ENCODE data around the gene CWC27.

CWC27 gene

DNA sequence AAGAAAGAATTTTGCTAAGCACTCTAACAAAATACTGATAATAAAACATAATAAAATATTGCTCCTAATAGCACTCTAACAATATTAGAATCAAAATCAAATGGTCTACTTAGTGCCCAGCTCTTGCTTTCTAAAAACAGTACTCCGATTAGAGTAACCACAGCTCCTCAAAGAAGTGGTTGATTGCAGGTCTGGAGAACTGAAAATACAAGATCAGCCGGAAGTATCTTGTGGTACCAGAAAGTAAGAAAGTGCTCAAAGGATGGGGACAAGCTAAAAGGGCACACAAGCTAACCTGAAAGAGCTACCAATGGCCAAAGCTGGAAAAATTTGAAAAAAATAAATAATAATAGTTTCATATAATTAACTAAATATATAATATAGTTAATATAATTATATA is 119.2 kb downstream of the CWC27 start:
- H3F3A ChIP-seq (ENCODE audit: low read depth) = no peaks in the 10 kb centered on the region
- H3K9ac ChIP-seq (ENCODE audit: low read depth, low read length, poor library complexity, severe bottlenecking) = no peak overlapping the region
- H4K20me1 ChIP-seq (ENCODE audit: insufficient read depth, low read length, poor library complexity, severe bottlenecking) = no peaks in the 10 kb centered on the region
- no peaks in the 10 kb centered on the region for H3K9me3 ChIP-seq (ENCODE audit: insufficient read depth, low read depth, low read length)
- TF ChIP-seq CTCF (conservative IDR thresholded peaks at IDR 0.05; ENCODE audit: low read length) = no peak
- no peak for TF ChIP-seq EZH2phosphoT487 (IDR thresholded peaks at IDR 0.05; ENCODE audit: borderline replicate concordance)
- no peaks in the 10 kb centered on the region for H3K79me2 ChIP-seq (ENCODE audit: insufficient read depth, low read length)
- H3K4me1 ChIP-seq (ENCODE audit: insufficient read depth, low read length, poor library complexity, severe bottlenecking) = no peaks in the 10 kb centered on the region
- no peaks in the 10 kb centered on the region for H3K36me3 ChIP-seq (ENCODE audit: insufficient read depth, low read length)
- 0 out of 2 replicates have a peak, but pooled peaks cover 3% of the 10 kb centered on the region for H3K9me2 ChIP-seq (replicated peaks; ENCODE audit: low read depth, low read length)
- H3K4me3 ChIP-seq (ENCODE audit: low read length, poor library complexity, severe bottlenecking) = no peak overlapping the region
- no peak overlapping the region for H3K4me2 ChIP-seq (ENCODE audit: low read depth, low read length, poor library complexity, severe bottlenecking)
- no peak overlapping the region for H2AFZ ChIP-seq (ENCODE audit: low read length)
- no peaks in the 10 kb centered on the region for H3K27me3 ChIP-seq (ENCODE audit: insufficient read depth, low read length, poor library complexity, severe bottlenecking)

GRCh38 chr5:64895748-64896147 is 127.0 kb downstream of the CWC27 start:
- no peak overlapping the region for H2AFZ ChIP-seq (ENCODE audit: low read length)
- no peaks in the 10 kb centered on the region for H3K9me2 ChIP-seq (replicated peaks; ENCODE audit: low read depth, low read length)
- no peaks in the 10 kb centered on the region for H3K79me2 ChIP-seq (ENCODE audit: insufficient read depth, low read length)
- H3F3A ChIP-seq (ENCODE audit: low read depth) = no peaks in the 10 kb centered on the region
- H3K27me3 ChIP-seq (ENCODE audit: insufficient read depth, low read length, poor library complexity, severe bottlenecking) = no peaks in the 10 kb centered on the region
- no peaks in the 10 kb centered on the region for H3K9me3 ChIP-seq (ENCODE audit: insufficient read depth, low read depth, low read length)
- no peak for TF ChIP-seq CTCF (conservative IDR thresholded peaks at IDR 0.05; ENCODE audit: low read length)
- H3K9ac ChIP-seq (ENCODE audit: low read depth, low read length, poor library complexity, severe bottlenecking) = no peak overlapping the region
- H3K4me1 ChIP-seq (ENCODE audit: insufficient read depth, low read length, poor library complexity, severe bottlenecking) = no peaks in the 10 kb centered on the region
- no peak overlapping the region for H3K4me3 ChIP-seq (ENCODE audit: low read length, poor library complexity, severe bottlenecking)
- no peak overlapping the region for H3K4me2 ChIP-seq (ENCODE audit: low read depth, low read length, poor library complexity, severe bottlenecking)
- no peaks in the 10 kb centered on the region for H3K36me3 ChIP-seq (ENCODE audit: insufficient read depth, low read length)
- no peaks in the 10 kb centered on the region for H4K20me1 ChIP-seq (ENCODE audit: insufficient read depth, low read length, poor library complexity, severe bottlenecking)

GRCh38 chr5:64899838-64900237 is 131.1 kb downstream of the CWC27 start:
- Histone ChIP-seq H2AFZ (ENCODE audit: low read length) (no peak overlapping the region), H3K27me3 (ENCODE audit: insufficient read depth, low read length, poor library complexity, severe bottlenecking) (no peaks in the 10 kb centered on the region), H3K4me1 (ENCODE audit: insufficient read depth, low read length, poor library complexity, severe bottlenecking) (no peaks in the 10 kb centered on the region), H3K9ac (ENCODE audit: low read depth, low read length, poor library complexity, severe bottlenecking) (no peak overlapping the region), H3K79me2 (ENCODE audit: insufficient read depth, low read length) (no peaks in the 10 kb centered on the region), H3K9me2 (replicated peaks; ENCODE audit: low read depth, low read length) (no peaks in the 10 kb centered on the region), H3K9me3 (ENCODE audit: insufficient read depth, low read depth, low read length) (no peaks in the 10 kb centered on the region), H3K4me3 (ENCODE audit: low read length, poor library complexity, severe bottlenecking) (no peak overlapping the region), H3K36me3 (ENCODE audit: insufficient read depth, low read length) (no peaks in the 10 kb centered on the region), H3K4me2 (ENCODE audit: low read depth, low read length, poor library complexity, severe bottlenecking) (no peak overlapping the region), H4K20me1 (ENCODE audit: insufficient read depth, low read length, poor library complexity, severe bottlenecking) (no peaks in the 10 kb centered on the region), H3F3A (ENCODE audit: low read depth) (no peaks in the 10 kb centered on the region)
- TF ChIP-seq EZH2phosphoT487 (IDR thresholded peaks at IDR 0.05; ENCODE audit: borderline replicate concordance) = no peak
- no peak for TF ChIP-seq CTCF (conservative IDR thresholded peaks at IDR 0.05; ENCODE audit: low read length)
